ENCODE data around the gene S100A5. TPM values are rescaled to one million over a fixed set of nuclear protein-coding genes. Genes with fewer than 3 reads are reported as not detected.
A peak's percentile ranks its signal among the peaks of the same experiment; 100 is the strongest.

The S100A5 gene
- total and polyA plus RNA-seq, 4 donors, result not detected

DNA sequence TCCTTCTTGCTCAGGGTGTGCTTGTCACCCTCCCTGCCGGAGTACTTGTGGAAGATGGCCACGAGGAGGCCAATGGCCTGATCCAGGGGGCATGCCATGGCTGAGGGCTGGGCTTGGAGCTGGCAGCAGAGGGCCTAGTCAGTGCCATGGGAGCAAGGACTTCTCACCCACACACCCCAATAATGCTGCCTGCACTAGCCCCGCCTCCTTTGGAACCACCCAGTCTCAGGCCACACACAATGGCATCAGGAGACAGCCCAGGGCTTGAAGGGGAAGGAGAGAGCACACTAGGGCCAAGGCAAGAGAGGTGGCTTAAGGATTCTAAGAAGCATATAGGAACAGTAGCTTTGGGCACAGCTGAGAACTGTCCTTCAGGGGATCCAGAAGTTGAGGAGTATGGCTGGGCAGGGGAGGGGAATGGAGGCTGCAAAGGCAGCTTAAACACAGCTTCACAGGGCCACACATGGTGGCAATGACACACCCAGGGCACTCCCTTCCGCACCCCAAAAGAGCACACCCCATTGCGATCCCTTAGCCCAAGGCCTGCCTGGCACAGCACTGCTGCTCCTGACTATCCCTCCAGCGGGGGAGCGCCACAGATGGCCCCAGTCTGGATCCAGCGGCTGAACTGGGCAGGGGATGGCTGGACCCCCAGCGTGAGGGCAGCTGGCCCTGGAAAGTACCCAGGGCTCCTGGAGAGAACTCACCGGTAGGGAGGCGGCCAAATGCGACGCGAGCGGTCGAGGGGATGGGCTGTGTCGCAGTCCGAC is 5.3 kb downstream of the S100A5 start, which contains the start of gene S100A6:
Gene S100A6, minus strand, starts transcription at position 750 of the 770 bp plus-strand sequence. Its CDS starts 652 bp downstream, at position 98.
- 18% methylated on average over 18 of the region's 18 CpGs for WGBS (ENCODE audit: insufficient coverage)
- no peaks in the 10 kb centered on the region for H3K9me3 ChIP-seq (ENCODE audit: control insufficient read depth, insufficient read depth, low read length)
- H3K27ac ChIP-seq (ENCODE audit: low read depth, low read length), result peak within 1 kb of the TSS; percentile 70
- H3K27me3 ChIP-seq (ENCODE audit: control insufficient read depth, insufficient read depth, low read length), result no peaks in the 10 kb centered on the region
- peaks cover 40% of the 10 kb centered on the region for H3K4me1 ChIP-seq (ENCODE audit: control insufficient read depth, insufficient read depth, low read length)
- H3K4me3 ChIP-seq (ENCODE audit: low read depth, low read length), result peak within 1 kb of the TSS; percentile 70
- DNase-seq (ENCODE audit: low read depth in 4 of 6, low spot score in 6 of 6), result peak in 1 of 6 donors; percentile 13
- H3K36me3 ChIP-seq (ENCODE audit: control insufficient read depth, insufficient read depth, low read length), result no peaks in the 10 kb centered on the region

DNA sequence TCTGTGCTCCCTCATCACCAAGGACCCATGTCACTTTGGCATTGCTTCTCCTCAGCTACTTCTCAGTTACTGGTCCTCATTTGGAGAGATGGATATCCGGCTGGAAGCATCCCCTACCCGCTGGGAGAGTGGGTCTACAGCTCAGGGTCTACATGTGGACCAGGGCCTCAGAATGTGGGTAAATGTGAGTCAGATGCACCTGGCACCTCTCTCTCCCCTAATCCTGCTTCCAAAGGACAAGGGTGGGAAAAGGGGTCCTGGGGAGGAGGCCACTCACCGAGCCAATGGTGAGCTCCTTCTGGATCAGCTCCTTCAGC is 5.9 kb downstream of the S100A5 start:
- peaks cover 40% of the 10 kb centered on the region for H3K4me1 ChIP-seq (ENCODE audit: control insufficient read depth, insufficient read depth, low read length)
- no peak overlapping the region for H3K27ac ChIP-seq (ENCODE audit: low read depth, low read length)
- 88% methylated on average over 1 of the region's 3 CpGs for WGBS (ENCODE audit: insufficient coverage)
- H3K36me3 ChIP-seq (ENCODE audit: control insufficient read depth, insufficient read depth, low read length), result no peaks in the 10 kb centered on the region
- DNase-seq (ENCODE audit: low read depth in 4 of 6, low spot score in 6 of 6), result no peak
- H3K4me3 ChIP-seq (ENCODE audit: low read depth, low read length), result peak overlapping the region; percentile 70
- no peaks in the 10 kb centered on the region for H3K27me3 ChIP-seq (ENCODE audit: control insufficient read depth, insufficient read depth, low read length)
- H3K9me3 ChIP-seq (ENCODE audit: control insufficient read depth, insufficient read depth, low read length), result no peaks in the 10 kb centered on the region

DNA sequence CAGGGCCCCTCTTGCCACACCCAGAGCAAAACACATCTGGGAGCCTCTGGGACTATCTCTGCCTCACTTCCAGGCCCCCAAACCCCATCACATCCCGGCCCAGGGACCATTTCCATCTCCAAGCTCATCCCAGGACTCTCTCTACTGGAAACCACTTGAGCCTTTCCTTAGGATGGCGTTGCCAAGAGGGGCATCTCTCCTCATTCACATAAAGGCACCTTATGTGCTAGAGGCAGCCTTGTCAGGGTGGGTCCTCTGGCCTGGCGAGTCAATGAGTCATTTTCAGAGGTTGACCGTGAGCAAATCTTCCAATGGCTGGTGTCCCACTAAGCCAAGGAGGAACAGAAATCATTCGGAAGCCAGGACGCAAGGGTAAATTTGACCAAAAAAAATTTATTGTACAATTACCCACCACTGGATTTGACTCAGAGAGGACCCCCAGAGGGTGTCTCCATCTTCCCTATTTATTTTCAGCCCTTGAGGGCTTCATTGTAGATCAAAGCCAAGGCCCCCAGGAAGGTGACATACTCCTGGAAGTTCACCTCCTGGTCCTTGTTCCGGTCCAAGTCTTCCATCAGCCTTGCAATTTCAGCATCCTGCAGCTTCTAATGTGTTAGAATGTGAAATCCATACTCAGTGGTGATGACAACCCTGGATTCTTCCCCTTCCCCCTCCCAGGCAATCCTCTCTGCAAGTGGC is 6.4 kb downstream of the S100A5 start:
- no peak overlapping the region for H3K4me3 ChIP-seq (ENCODE audit: low read depth, low read length)
- no peaks in the 10 kb centered on the region for H3K27me3 ChIP-seq (ENCODE audit: control insufficient read depth, insufficient read depth, low read length)
- 96% methylated on average over 6 of the region's 7 CpGs for WGBS (ENCODE audit: insufficient coverage)
- no peak overlapping the region for H3K27ac ChIP-seq (ENCODE audit: low read depth, low read length)
- no peak for DNase-seq (ENCODE audit: low read depth in 4 of 6, low spot score in 6 of 6)
- no peaks in the 10 kb centered on the region for H3K36me3 ChIP-seq (ENCODE audit: control insufficient read depth, insufficient read depth, low read length)
- no peaks in the 10 kb centered on the region for H3K9me3 ChIP-seq (ENCODE audit: control insufficient read depth, insufficient read depth, low read length)
- peaks cover 40% of the 10 kb centered on the region for H3K4me1 ChIP-seq (ENCODE audit: control insufficient read depth, insufficient read depth, low read length)

DNA sequence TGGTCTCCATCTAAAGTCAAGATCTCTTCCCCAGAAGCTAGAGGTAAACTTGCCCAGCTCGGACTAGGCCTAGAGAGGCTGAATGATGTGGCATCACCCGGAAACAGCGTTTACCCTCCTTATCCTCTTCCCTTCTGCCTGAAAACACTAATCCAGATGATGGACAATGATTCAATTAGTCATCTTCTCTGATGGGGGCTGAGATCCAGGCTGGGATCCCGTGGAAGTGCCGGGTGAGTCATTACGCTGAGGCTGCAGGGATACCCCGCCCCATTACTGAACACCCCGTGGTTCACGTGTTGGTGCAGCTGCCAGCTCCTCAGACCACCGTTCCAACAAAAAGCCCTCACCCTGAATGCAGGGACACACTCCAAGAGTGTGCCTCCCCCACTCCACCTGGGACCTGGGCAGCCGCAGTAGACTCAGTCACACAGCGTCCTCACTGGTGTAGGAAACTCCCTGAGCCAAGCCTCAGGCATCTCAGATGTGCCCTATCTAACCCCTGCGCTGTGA is 7.0 kb downstream of the S100A5 start:
- no peak for DNase-seq (ENCODE audit: low read depth in 4 of 6, low spot score in 6 of 6)

DNA sequence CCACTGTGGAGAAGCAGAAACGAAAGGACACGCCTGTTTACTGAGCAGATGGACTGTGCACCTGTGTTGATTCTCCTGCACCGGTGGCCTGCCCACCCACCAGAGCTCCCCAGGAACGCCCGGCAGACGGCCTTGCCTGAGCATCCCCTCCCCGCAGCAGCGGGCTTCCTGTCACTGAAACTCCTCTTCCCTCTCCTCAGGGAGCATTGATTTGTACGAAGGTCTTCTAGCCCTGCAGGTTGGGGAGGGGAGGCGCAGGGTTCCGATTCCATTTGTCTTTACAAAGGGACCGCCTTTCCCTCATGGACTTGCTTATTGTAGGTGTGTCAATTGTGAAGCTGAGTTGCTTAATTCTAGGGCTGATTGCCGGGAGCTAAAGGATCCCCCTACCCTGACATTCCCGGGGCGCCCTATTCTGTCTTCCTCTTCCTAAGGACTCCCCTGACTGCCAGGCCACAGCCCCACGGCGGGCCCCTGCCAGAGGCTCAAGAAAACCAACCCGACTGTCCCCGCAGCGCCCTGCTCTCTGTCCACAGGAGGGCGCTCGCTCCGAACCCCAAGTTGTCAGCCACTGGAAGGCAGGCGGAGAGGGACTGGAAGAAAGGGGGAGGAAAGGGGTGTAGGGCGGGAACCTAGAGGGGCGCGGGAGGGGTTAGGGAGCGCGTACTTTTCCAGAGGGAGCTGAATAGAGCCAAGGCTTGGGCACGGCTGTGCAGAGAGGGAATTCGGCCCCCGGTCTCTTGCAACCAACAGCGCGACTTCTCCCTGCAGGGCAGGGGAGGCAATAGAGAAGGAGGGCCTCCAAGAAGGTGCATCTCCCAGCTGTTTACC is 7.8 kb downstream of the S100A5 start:
- H3K9me3 ChIP-seq (ENCODE audit: control insufficient read depth, insufficient read depth, low read length), result no peaks in the 10 kb centered on the region
- no peaks in the 10 kb centered on the region for H3K36me3 ChIP-seq (ENCODE audit: control insufficient read depth, insufficient read depth, low read length)
- peak in 5 of 6 donors; percentile 36 to 88 (median 63) for DNase-seq (ENCODE audit: low read depth in 4 of 6, low spot score in 6 of 6)
- H3K4me1 ChIP-seq (ENCODE audit: control insufficient read depth, insufficient read depth, low read length), result peaks cover 37% of the 10 kb centered on the region
- H3K27me3 ChIP-seq (ENCODE audit: control insufficient read depth, insufficient read depth, low read length), result no peaks in the 10 kb centered on the region
- H3K27ac ChIP-seq (ENCODE audit: low read depth, low read length), result no peak overlapping the region
- WGBS (ENCODE audit: insufficient coverage), result 13% methylated on average over 28 of the region's 34 CpGs
- H3K4me3 ChIP-seq (ENCODE audit: low read depth, low read length), result no peak overlapping the region

More for the DNA sequence above, 7.0 kb downstream of the S100A5 start:
- no peaks in the 10 kb centered on the region for H3K9me3 ChIP-seq (ENCODE audit: control insufficient read depth, insufficient read depth, low read length)
- no peak overlapping the region for H3K27ac ChIP-seq (ENCODE audit: low read depth, low read length)
- WGBS (ENCODE audit: insufficient coverage), result 86% methylated on average over 9 of the region's 13 CpGs
- no peaks in the 10 kb centered on the region for H3K27me3 ChIP-seq (ENCODE audit: control insufficient read depth, insufficient read depth, low read length)
- no peaks in the 10 kb centered on the region for H3K36me3 ChIP-seq (ENCODE audit: control insufficient read depth, insufficient read depth, low read length)
- peaks cover 40% of the 10 kb centered on the region for H3K4me1 ChIP-seq (ENCODE audit: control insufficient read depth, insufficient read depth, low read length)
- H3K4me3 ChIP-seq (ENCODE audit: low read depth, low read length), result no peak overlapping the region

DNA sequence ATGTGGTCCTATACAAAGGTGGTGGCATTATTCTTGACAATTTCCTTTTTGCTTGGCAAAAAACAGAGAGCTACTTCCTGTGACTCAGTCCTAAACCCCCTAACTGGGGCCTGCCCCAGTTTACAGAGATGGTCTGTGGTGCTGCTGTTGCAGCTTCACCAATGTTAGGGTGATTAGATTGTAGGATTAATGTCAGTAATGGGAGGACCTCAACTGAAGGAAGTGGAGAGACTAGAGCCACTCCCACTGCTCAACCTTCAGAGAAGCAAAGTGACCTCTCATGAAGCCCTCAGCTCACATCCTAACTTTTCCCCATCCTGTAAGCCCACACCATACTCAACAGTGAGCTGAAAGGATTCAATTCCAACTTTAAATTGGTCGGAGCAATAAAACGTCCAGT is 8.6 kb downstream of the S100A5 start:
- H3K27me3 ChIP-seq (ENCODE audit: control insufficient read depth, insufficient read depth, low read length), result no peaks in the 10 kb centered on the region
- 73% methylated on average over 2 of the region's 2 CpGs for WGBS (ENCODE audit: insufficient coverage)
- no peak overlapping the region for H3K4me3 ChIP-seq (ENCODE audit: low read depth, low read length)
- H3K36me3 ChIP-seq (ENCODE audit: control insufficient read depth, insufficient read depth, low read length), result no peaks in the 10 kb centered on the region
- no peak overlapping the region for H3K27ac ChIP-seq (ENCODE audit: low read depth, low read length)
- no peak for DNase-seq (ENCODE audit: low read depth in 4 of 6, low spot score in 6 of 6)
- H3K9me3 ChIP-seq (ENCODE audit: control insufficient read depth, insufficient read depth, low read length), result no peaks in the 10 kb centered on the region
- H3K4me1 ChIP-seq (ENCODE audit: control insufficient read depth, insufficient read depth, low read length), result peaks cover 39% of the 10 kb centered on the region

DNA sequence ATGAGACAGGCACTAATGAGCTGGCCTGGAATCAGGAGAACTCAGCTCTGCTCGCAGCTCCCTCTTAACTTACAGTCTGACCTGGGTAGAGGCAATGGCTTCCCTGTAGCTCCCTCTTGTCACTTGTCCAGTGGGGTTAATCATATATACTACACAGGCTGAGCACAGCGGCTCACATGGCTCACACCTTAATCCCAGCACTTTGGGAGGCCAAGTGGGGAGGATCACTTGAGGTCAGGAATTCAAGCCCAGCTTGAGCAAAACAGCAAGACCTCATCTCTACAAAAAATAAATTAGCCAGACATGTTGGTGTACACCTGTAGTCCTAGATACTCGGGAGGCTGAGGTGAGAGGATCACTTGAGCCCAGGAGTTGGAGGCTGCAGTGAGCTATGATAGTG is 9.1 kb downstream of the S100A5 start:
- no peaks in the 10 kb centered on the region for H3K36me3 ChIP-seq (ENCODE audit: control insufficient read depth, insufficient read depth, low read length)
- H3K4me1 ChIP-seq (ENCODE audit: control insufficient read depth, insufficient read depth, low read length), result peaks cover 38% of the 10 kb centered on the region
- H3K27me3 ChIP-seq (ENCODE audit: control insufficient read depth, insufficient read depth, low read length), result no peaks in the 10 kb centered on the region
- DNase-seq (ENCODE audit: low read depth in 4 of 6, low spot score in 6 of 6), result no peak
- H3K9me3 ChIP-seq (ENCODE audit: control insufficient read depth, insufficient read depth, low read length), result no peaks in the 10 kb centered on the region
- no peak overlapping the region for H3K27ac ChIP-seq (ENCODE audit: low read depth, low read length)
- H3K4me3 ChIP-seq (ENCODE audit: low read depth, low read length), result no peak overlapping the region
- 90% methylated on average over 1 of the region's 3 CpGs for WGBS (ENCODE audit: insufficient coverage)

DNA sequence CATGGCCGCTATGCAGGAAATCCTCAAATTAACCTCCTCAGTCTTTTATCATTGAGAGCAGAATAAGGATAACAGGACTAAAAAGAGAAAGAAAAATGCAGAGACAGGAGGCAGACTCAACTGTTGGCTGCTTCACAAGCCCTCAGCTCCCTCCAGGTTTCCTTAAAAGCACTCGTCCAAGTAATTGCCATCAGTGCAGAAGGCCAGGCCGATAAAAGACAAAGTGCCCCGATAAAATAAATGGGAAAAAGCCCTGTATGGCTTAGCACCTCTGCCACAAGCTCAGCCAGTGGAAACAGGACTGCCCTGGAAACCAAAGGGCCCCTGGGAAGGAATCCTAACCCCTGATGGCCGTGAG is 13.1 kb downstream of the S100A5 start:
- Histone ChIP-seq H3K36me3 (ENCODE audit: control insufficient read depth, insufficient read depth, low read length) (no peaks in the 10 kb centered on the region), H3K9me3 (ENCODE audit: control insufficient read depth, insufficient read depth, low read length) (no peaks in the 10 kb centered on the region), H3K4me1 (ENCODE audit: control insufficient read depth, insufficient read depth, low read length) (peaks cover 5% of the 10 kb centered on the region), H3K4me3 (ENCODE audit: low read depth, low read length) (no peak overlapping the region), H3K27me3 (ENCODE audit: control insufficient read depth, insufficient read depth, low read length) (no peaks in the 10 kb centered on the region), H3K27ac (ENCODE audit: low read depth, low read length) (no peak overlapping the region)
- no peak for DNase-seq (ENCODE audit: low read depth in 4 of 6, low spot score in 6 of 6)
- WGBS (ENCODE audit: insufficient coverage), result 56% methylated on average over 3 of the region's 5 CpGs

DNA sequence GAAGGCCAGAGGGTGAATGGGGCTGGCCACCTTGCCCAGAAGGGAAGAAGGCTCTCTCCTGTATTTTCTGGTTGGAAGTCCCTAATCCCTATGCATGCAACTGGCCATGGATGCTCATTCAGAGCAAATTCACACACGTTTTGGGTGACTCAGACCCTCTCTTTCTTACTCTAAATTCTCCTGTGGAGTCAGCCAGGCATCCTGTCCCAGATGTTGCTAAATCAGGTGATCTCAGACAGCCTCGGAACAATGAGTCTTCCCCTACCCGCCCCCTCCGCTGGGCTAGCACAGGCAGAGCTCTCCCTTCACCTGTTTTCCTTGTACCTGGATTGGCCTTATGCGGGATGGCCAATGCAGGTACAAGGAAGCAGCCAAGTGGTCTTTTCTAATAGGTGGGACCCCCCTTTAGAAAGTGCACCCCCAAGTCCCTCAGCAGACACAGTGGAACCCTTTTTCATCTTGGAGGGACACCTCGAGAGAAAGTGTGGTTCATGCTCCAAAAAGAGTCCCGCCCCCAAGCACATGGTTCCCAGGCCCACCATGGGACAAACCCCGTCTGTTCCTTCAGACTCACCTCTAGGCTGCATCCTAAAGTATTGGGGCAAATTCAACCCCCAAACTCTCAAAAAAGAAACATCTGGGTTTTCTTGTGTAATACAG is 13.6 kb downstream of the S100A5 start:
- Histone ChIP-seq H3K4me1 (ENCODE audit: control insufficient read depth, insufficient read depth, low read length) (peaks cover 4% of the 10 kb centered on the region), H3K36me3 (ENCODE audit: control insufficient read depth, insufficient read depth, low read length) (no peaks in the 10 kb centered on the region), H3K9me3 (ENCODE audit: control insufficient read depth, insufficient read depth, low read length) (no peaks in the 10 kb centered on the region), H3K27ac (ENCODE audit: low read depth, low read length) (no peak overlapping the region), H3K4me3 (ENCODE audit: low read depth, low read length) (no peak overlapping the region), H3K27me3 (ENCODE audit: control insufficient read depth, insufficient read depth, low read length) (no peaks in the 10 kb centered on the region)
- 85% methylated on average over 8 of the region's 8 CpGs for WGBS (ENCODE audit: insufficient coverage)
- DNase-seq (ENCODE audit: low read depth in 4 of 6, low spot score in 6 of 6), result no peak
